ENCODE results near the gene OR51M1. TPM values are rescaled to one million over a fixed set of nuclear protein-coding genes. Genes with fewer than 3 reads are reported as not detected.

Gene OR51M1
- total and polyA plus RNA-seq, 9 of the 15 experiments (the other 6 are each of a cell fraction or from before 2014, with no cell fraction given), result 0.01 to 0.18 (median 0.04) TPM; not detected in 6

- peaks cover 17% of the 10 kb centered on the region; the same call in 2 of the 3 replicates for H3K79me2 ChIP-seq (ENCODE audit: control insufficient read depth, insufficient read depth, low read length)
- intact Hi-C loops (cut with micrococcal nuclease), result no loop called here
Observed at GRCh38 chr11:5343474-5344335, 39.9 kb upstream of the OR51M1 start, which contains the start of gene OR51B5. TSS of gene OR51B5 (minus strand) at chr11:5343524. CDS start at chr11:5343524, 0 bp downstream.

More at GRCh38 chr11:5343474-5344335, 39.9 kb upstream of the OR51M1 start, which contains the start of gene OR51B5:
- no peak for ATAC-seq
- H3K27ac ChIP-seq (ENCODE audit: extremely low read depth, low read depth, low read length), result no peak within 1 kb of the TSS
- no peaks in the 10 kb centered on the region for H3K9me3 ChIP-seq (replicated peaks; ENCODE audit: control insufficient read depth, insufficient read depth, low read depth, low read length)
- no peak for DNase-seq (ENCODE audit: extremely low read depth in 1 of 4, low spot score in 3 of 4)
- H2AFZ ChIP-seq (ENCODE audit: low read depth, low read length), result no peak within 1 kb of the TSS
- no TSS peak for BruUV-seq (replicated peaks)
- in situ Hi-C loops (cut with MboI), result no loop called here
- no peak within 1 kb of the TSS for H3K4me2 ChIP-seq (ENCODE audit: insufficient read depth, low read length)
- 91% methylated on average over 6 of the region's 6 CpGs for WGBS (ENCODE audit: insufficient coverage, low coverage, missing lambda C conversion rate)
- FAIRE-seq, result no peak
- ChIA-PET CTCF (ENCODE audit: low intra/inter-chr PET ratio) (no interaction called here), POLR2A (no interaction called here)
- no peaks in the 10 kb centered on the region for H3K27me3 ChIP-seq (ENCODE audit: control insufficient read depth in 2 of 2, insufficient read depth in 2 of 2, low read length in 2 of 2)
- peaks cover 99% of the 10 kb centered on the region for H3K36me3 ChIP-seq (ENCODE audit: control insufficient read depth, insufficient read depth, low read length)
- H3K4me1 ChIP-seq (replicated peaks in 1 of 2; ENCODE audit: control insufficient read depth in 2 of 2, insufficient read depth in 2 of 2, low read length in 2 of 2), result peaks cover 0 to 3% of the 10 kb centered on the region in 2 experiments; a peak in 1 of 5 replicates
- no peak within 1 kb of the TSS for H3K4me3 ChIP-seq
- no peaks in the 10 kb centered on the region for H4K20me1 ChIP-seq (replicated peaks; ENCODE audit: control insufficient read depth, insufficient read depth, low read length)
- H3K9ac ChIP-seq (ENCODE audit: insufficient read depth in 1 of 2, low read depth in 2 of 2, low read length in 2 of 2), result no peak within 1 kb of the TSS
- TF ChIP-seq JUNB (CRISPR knock-in tag; conservative IDR thresholded peaks at IDR 0.05) (no peak), ADNP (tag; IDR thresholded peaks at IDR 0.05) (no peak), PHTF2 (CRISPR knock-in tag; IDR thresholded peaks at IDR 0.05) (no peak), SIN3B (IDR thresholded peaks at IDR 0.05; ENCODE audit: low read depth) (no peak), STAT6 (CRISPR knock-in tag; IDR thresholded peaks at IDR 0.05) (no peak), HDGF (IDR thresholded peaks at IDR 0.05) (no peak), ETV5 (CRISPR knock-in tag; IDR thresholded peaks at IDR 0.05; ENCODE audit: low read depth) (no peak), BCL6 (CRISPR knock-in tag; IDR thresholded peaks at IDR 0.05) (no peak), TFAM (CRISPR knock-in tag; conservative IDR thresholded peaks at IDR 0.05) (no peak), RNF219 (CRISPR knock-in tag; IDR thresholded peaks at IDR 0.05) (no peak)
- no peaks in the 10 kb centered on the region for H3K9me1 ChIP-seq (ENCODE audit: control insufficient read depth, insufficient read depth, low read length)

Measured in K562 (cell line).